ENCODE data around the gene CADPS2.

The CADPS2 gene

DNA sequence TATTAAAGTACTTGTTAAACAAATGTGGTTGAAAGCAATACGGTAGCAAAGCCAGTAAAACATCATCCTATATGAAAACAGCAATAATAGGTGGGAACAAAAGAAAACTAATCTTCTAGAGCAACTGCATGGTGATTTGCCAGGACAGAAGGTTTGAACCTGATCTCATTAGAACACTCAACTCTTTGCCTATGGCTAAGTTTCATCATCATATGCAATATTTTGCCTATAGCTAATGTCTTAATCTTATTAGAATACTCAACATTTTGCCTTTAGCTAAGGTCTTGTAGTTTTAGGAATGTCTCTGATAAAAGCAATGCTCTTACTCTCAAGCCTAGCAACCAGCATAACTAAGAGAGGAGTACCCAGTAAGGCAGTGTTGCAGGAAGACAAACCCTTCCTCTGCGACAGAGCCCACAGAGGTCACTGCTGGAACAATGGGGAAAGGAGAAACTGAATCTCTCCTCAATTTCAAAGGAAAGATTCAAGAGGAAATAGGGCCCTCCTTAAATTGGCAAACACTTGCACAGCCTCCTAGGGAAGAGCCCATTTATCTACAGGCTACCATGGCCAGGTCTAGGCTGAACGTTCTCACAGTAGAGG, 38.3 kb downstream of the CADPS2 start:
- TF ChIP-seq, protein P1, sequence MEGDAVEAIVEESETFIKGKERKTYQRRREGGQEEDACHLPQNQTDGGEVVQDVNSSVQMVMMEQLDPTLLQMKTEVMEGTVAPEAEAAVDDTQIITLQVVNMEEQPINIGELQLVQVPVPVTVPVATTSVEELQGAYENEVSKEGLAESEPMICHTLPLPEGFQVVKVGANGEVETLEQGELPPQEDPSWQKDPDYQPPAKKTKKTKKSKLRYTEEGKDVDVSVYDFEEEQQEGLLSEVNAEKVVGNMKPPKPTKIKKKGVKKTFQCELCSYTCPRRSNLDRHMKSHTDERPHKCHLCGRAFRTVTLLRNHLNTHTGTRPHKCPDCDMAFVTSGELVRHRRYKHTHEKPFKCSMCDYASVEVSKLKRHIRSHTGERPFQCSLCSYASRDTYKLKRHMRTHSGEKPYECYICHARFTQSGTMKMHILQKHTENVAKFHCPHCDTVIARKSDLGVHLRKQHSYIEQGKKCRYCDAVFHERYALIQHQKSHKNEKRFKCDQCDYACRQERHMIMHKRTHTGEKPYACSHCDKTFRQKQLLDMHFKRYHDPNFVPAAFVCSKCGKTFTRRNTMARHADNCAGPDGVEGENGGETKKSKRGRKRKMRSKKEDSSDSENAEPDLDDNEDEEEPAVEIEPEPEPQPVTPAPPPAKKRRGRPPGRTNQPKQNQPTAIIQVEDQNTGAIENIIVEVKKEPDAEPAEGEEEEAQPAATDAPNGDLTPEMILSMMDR (conservative IDR thresholded peaks at IDR 0.05; ENCODE audit: low read length) = no peak
- Histone ChIP-seq H3K4me3 (ENCODE audit: low read length, poor library complexity, severe bottlenecking) (no peak overlapping the region), H3K9ac (ENCODE audit: low read depth, low read length, poor library complexity, severe bottlenecking) (no peak overlapping the region), H3K4me1 (ENCODE audit: insufficient read depth, low read length, poor library complexity, severe bottlenecking) (no peaks in the 10 kb centered on the region), H3K36me3 (ENCODE audit: insufficient read depth, low read length) (no peaks in the 10 kb centered on the region), H2AFZ (ENCODE audit: low read length) (no peak overlapping the region), H3K9me3 (ENCODE audit: insufficient read depth, low read depth, low read length) (peaks cover 5% of the 10 kb centered on the region; the same call in 1 of the 2 replicates), H4K20me1 (ENCODE audit: insufficient read depth, low read length, poor library complexity, severe bottlenecking) (no peaks in the 10 kb centered on the region), H3K27me3 (ENCODE audit: insufficient read depth, low read length, poor library complexity, severe bottlenecking) (no peaks in the 10 kb centered on the region), H3F3A (ENCODE audit: low read depth) (no peaks in the 10 kb centered on the region), H3K9me2 (replicated peaks; ENCODE audit: low read depth, low read length) (no peaks in the 10 kb centered on the region), H3K79me2 (ENCODE audit: insufficient read depth, low read length) (no peaks in the 10 kb centered on the region), H3K4me2 (ENCODE audit: low read depth, low read length, poor library complexity, severe bottlenecking) (no peak overlapping the region)

GRCh38 chr7:122846591-122846990, 39.7 kb downstream of the CADPS2 start:
- Histone ChIP-seq H3F3A (ENCODE audit: low read depth) (no peaks in the 10 kb centered on the region), H3K4me2 (ENCODE audit: low read depth, low read length, poor library complexity, severe bottlenecking) (no peak overlapping the region), H3K4me3 (ENCODE audit: low read length, poor library complexity, severe bottlenecking) (no peak overlapping the region), H3K9me2 (replicated peaks; ENCODE audit: low read depth, low read length) (no peaks in the 10 kb centered on the region), H3K9me3 (ENCODE audit: insufficient read depth, low read depth, low read length) (peaks cover 5% of the 10 kb centered on the region; the same call in 1 of the 2 replicates), H4K20me1 (ENCODE audit: insufficient read depth, low read length, poor library complexity, severe bottlenecking) (no peaks in the 10 kb centered on the region), H3K79me2 (ENCODE audit: insufficient read depth, low read length) (no peaks in the 10 kb centered on the region), H3K4me1 (ENCODE audit: insufficient read depth, low read length, poor library complexity, severe bottlenecking) (no peaks in the 10 kb centered on the region), H3K36me3 (ENCODE audit: insufficient read depth, low read length) (no peaks in the 10 kb centered on the region), H3K9ac (ENCODE audit: low read depth, low read length, poor library complexity, severe bottlenecking) (no peak overlapping the region), H3K27me3 (ENCODE audit: insufficient read depth, low read length, poor library complexity, severe bottlenecking) (no peaks in the 10 kb centered on the region), H2AFZ (ENCODE audit: low read length) (no peak overlapping the region)
- TF ChIP-seq EZH2phosphoT487 (IDR thresholded peaks at IDR 0.05; ENCODE audit: borderline replicate concordance) = no peak
- TF ChIP-seq, protein P1 (conservative IDR thresholded peaks at IDR 0.05; ENCODE audit: low read length) = no peak

DNA sequence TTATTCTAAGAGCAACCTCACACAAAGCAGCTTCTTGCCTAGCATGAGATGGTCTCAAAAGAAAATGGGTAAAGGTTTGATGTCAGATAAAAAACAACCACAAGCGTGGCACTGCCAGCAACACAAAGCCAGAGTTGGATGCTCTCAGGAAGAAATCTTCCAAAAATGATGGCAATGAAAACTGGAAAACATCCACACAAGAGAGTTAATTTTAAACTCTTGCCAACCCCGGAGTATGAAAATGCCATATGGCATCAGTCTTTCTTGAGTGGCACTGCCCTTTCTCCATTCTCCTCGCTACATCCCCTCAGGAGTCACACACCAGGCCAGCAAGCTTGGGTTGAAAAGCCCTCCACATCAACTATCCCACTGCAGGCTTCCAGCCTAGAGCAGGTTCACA, 41.0 kb downstream of the CADPS2 start:
- Histone ChIP-seq H3K79me2 (ENCODE audit: insufficient read depth, low read length) (no peaks in the 10 kb centered on the region), H3K9me3 (ENCODE audit: insufficient read depth, low read depth, low read length) (no peaks in the 10 kb centered on the region), H2AFZ (ENCODE audit: low read length) (no peak overlapping the region), H3K36me3 (ENCODE audit: insufficient read depth, low read length) (no peaks in the 10 kb centered on the region), H4K20me1 (ENCODE audit: insufficient read depth, low read length, poor library complexity, severe bottlenecking) (no peaks in the 10 kb centered on the region), H3K4me2 (ENCODE audit: low read depth, low read length, poor library complexity, severe bottlenecking) (no peak overlapping the region), H3K4me3 (ENCODE audit: low read length, poor library complexity, severe bottlenecking) (no peak overlapping the region), H3F3A (ENCODE audit: low read depth) (no peaks in the 10 kb centered on the region), H3K4me1 (ENCODE audit: insufficient read depth, low read length, poor library complexity, severe bottlenecking) (no peaks in the 10 kb centered on the region), H3K9ac (ENCODE audit: low read depth, low read length, poor library complexity, severe bottlenecking) (no peak overlapping the region), H3K9me2 (replicated peaks; ENCODE audit: low read depth, low read length) (no peaks in the 10 kb centered on the region), H3K27me3 (ENCODE audit: insufficient read depth, low read length, poor library complexity, severe bottlenecking) (no peaks in the 10 kb centered on the region)
- TF ChIP-seq, protein P1 (conservative IDR thresholded peaks at IDR 0.05; ENCODE audit: low read length) = no peak
- no peak for TF ChIP-seq EZH2phosphoT487 (IDR thresholded peaks at IDR 0.05; ENCODE audit: borderline replicate concordance)

All from Loucy (cell line).